ENCODE measurements around the gene SHOC2. TPM values are rescaled to one million over a fixed set of nuclear protein-coding genes. Genes with fewer than 3 reads are reported as not detected.
"Not testable (repeated sequence)": the region's sequence is repeated elsewhere in the genome, so short reads cannot be mapped to it uniquely, and the experiment has no call there.

SHOC2 gene
- total RNA-seq, 2 experiments from 2014 or later, result 40.0 to 43.2 TPM

- Mint-ChIP-seq H3K9me3 (ENCODE audit: insufficient read depth) (no peaks in the 10 kb centered on the region), H3K27ac (no peak overlapping the region)
Observed at GRCh38 chr10:110901954-110902819, 17.2 kb upstream of the SHOC2 start.

DNA sequence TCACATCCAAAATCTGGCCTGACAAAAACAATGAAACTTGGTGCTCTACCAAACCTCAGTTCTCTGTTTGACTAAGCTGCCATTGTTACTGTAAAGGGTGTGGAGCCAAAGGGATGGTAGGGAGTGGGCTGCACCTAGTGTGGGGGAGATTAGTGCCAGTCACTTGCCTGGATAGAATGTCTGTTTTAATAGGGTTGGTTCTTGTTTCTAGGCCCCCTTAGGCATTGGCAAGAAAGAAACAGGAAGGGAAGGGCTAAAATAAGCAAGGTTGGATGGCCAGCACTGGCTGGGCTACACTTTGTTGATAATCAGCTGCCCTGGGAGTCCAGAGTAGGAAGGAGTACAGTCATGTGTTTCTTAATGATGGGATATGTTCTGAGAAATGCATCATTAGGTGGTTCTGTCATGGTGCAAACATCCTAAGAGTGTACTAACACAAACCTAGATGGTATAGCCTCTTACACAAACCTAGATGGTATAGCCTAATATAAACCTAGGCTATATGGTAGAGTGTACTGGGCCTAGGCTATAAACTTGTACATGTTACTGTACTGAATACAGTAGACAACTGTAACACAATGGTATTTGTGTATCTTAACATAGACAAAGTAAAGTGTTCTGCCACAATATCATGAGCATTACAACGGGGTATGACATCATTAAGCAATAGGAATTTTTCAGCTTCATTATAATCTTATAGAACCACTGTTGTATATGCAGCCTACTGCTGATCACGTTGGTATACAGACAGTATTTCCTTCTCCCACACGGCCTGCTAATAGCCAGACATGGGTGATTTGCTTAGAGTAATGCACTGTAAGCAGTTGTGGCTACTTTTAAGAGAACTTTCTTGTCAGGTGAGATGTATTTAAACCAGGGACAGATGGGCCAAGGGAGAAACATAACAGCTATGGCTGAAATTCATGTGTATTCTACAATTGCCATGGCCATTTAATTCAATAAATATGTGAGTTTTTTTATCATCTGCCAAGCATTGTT is 15.8 kb upstream of the SHOC2 start:
- H3K36me3 Mint-ChIP-seq (ENCODE audit: low read depth), result peaks cover 34% of the 10 kb centered on the region
- CTCF ChIA-PET, result interaction anchor here (1.1 to 3.3 kb wide), 6 partner anchors 9 to 355 kb away, joined by 3 to 10 read pairs (median 4); no protein-coding TSS in a partner anchor

More at GRCh38 chr10:110901954-110902819, 17.2 kb upstream of the SHOC2 start:
- Mint-ChIP-seq H3K4me3 (no peak overlapping the region), H3K27me3 (ENCODE audit: low read depth) (no peaks in the 10 kb centered on the region), H3K36me3 (ENCODE audit: low read depth) (peaks cover 44% of the 10 kb centered on the region), H3K4me1 (ENCODE audit: low read depth) (peaks cover 23% of the 10 kb centered on the region)
- CTCF ChIA-PET, result interaction anchor here (1.1 to 3.3 kb wide), 7 partner anchors 9 to 353 kb away, joined by 3 to 10 read pairs (median 6); no protein-coding TSS in a partner anchor
- POLR2A ChIA-PET, result interaction anchor here (0.7 to 2.7 kb wide), 4 partner anchors 8 to 128 kb away, joined by 3 to 12 read pairs (median 6); no protein-coding TSS in a partner anchor
- ATAC-seq, result no peak
- no peak for DNase-seq

GRCh38 chr10:110910138-110910537 is 9.3 kb upstream of the SHOC2 start:
- Mint-ChIP-seq H3K27ac (no peak overlapping the region), H3K36me3 (ENCODE audit: low read depth) (peaks cover 8% of the 10 kb centered on the region), H3K9me3 (ENCODE audit: insufficient read depth) (no peaks in the 10 kb centered on the region), H3K4me3 (no peak overlapping the region), H3K27me3 (ENCODE audit: low read depth) (no peaks in the 10 kb centered on the region), H3K4me1 (ENCODE audit: low read depth) (no peaks in the 10 kb centered on the region)
- CTCF ChIA-PET, result interaction anchor here (0.6 to 1.5 kb wide), 3 partner anchors 11 to 107 kb away, joined by 3 to 6 read pairs (median 3); no protein-coding TSS in a partner anchor
- ATAC-seq, result no peak
- DNase-seq, result no peak
- POLR2A ChIA-PET, result interaction anchor here (0.7 to 2.9 kb wide), 4 partner anchors 8 to 39 kb away, joined by 3 to 7 read pairs (median 4); partner anchors contain the start of genes BBIP1, PDCD4 and SHOC2

More for the DNA sequence above, 15.8 kb upstream of the SHOC2 start:
- POLR2A ChIA-PET, result interaction anchor here (1.3 to 2.7 kb wide), 2 partner anchors 14 to 15 kb away, joined by 4 to 12 read pairs; partner anchors contain the start of gene BBIP1
- Mint-ChIP-seq H3K27ac (peak overlapping the region; percentile 4), H3K4me3 (no peak overlapping the region), H3K9me3 (ENCODE audit: insufficient read depth) (no peaks in the 10 kb centered on the region), H3K27me3 (ENCODE audit: low read depth) (no peaks in the 10 kb centered on the region), H3K4me1 (ENCODE audit: low read depth) (peaks cover 23% of the 10 kb centered on the region)
- ATAC-seq, result no peak
- no peak for DNase-seq

DNA sequence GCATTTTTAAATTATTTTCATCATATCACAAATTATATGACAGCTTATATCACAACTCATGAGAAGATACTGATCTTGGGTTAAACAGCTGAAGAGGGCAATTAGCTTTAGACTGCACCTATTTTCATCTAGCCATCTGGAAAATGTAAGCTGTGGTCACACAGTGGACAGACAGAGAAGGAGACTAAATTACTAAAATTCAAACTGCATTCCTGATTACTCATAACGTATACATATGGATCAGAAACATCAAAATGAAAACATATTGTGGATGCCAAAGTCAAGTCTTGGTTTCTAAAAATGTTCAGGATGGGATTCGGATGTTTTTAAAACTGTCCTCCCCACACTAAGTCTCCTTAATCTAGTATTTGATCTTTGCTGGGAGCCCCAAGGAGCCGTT is 7.0 kb upstream of the SHOC2 start:
- peaks cover 16% of the 10 kb centered on the region for H3K36me3 Mint-ChIP-seq (ENCODE audit: low read depth)
- H3K27ac Mint-ChIP-seq, result no peak overlapping the region
- ATAC-seq (no peak), DNase-seq (no peak)
- H3K27me3 Mint-ChIP-seq (ENCODE audit: low read depth), result no peaks in the 10 kb centered on the region
- ChIA-PET POLR2A (interaction anchor here (1.2 kb wide), 1 partner anchor 10 kb away, joined by 3 read pairs; no protein-coding TSS in a partner anchor), CTCF (interaction anchor here (0.6 to 2.5 kb wide), 6 partner anchors 9 to 279 kb away, joined by 3 to 10 read pairs (median 4); no protein-coding TSS in a partner anchor)
- H3K4me3 Mint-ChIP-seq, result no peak overlapping the region
- no peaks in the 10 kb centered on the region for H3K9me3 Mint-ChIP-seq (ENCODE audit: insufficient read depth)
- peaks cover 11% of the 10 kb centered on the region for H3K4me1 Mint-ChIP-seq (ENCODE audit: low read depth)

GRCh38 chr10:110914431-110914830 is 5.0 kb upstream of the SHOC2 start:
- ChIA-PET POLR2A (no interaction called here), CTCF (interaction anchor here (0.8 to 2.5 kb wide), 3 partner anchors 11 to 315 kb away, joined by 3 to 10 read pairs (median 3); no protein-coding TSS in a partner anchor)
- Mint-ChIP-seq H3K27ac (no peak overlapping the region), H3K36me3 (ENCODE audit: low read depth) (peaks cover 15% of the 10 kb centered on the region), H3K4me3 (no peak overlapping the region), H3K4me1 (ENCODE audit: low read depth) (peaks cover 19% of the 10 kb centered on the region), H3K27me3 (ENCODE audit: low read depth) (no peaks in the 10 kb centered on the region), H3K9me3 (ENCODE audit: insufficient read depth) (no peaks in the 10 kb centered on the region)
- no peak for DNase-seq
- ATAC-seq, result no peak

DNA sequence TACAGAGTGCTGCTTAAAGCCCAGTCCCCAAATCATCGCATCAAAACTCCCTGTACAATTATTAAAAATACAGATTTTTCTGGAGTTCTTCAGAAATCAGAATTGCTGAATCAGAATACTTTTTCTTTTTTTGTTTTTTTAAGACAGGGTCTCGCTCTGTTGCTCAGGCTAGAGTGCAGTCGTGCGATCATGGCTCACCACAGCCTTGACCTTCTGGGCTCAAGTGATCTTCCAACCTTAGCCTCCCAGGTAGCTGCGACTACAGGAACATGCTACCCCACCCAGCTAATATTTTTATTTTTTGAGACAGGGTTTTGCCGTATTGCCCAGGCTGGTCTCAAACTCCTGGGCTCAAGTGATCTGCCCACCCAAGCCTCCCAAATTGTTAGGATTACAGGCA is 4.4 kb upstream of the SHOC2 start:
- DNase-seq, result no peak
- Mint-ChIP-seq H3K4me1 (ENCODE audit: low read depth) (peaks cover 19% of the 10 kb centered on the region), H3K4me3 (no peak overlapping the region), H3K36me3 (ENCODE audit: low read depth) (peaks cover 15% of the 10 kb centered on the region), H3K9me3 (ENCODE audit: insufficient read depth) (no peaks in the 10 kb centered on the region), H3K27me3 (ENCODE audit: low read depth) (no peaks in the 10 kb centered on the region), H3K27ac (no peak overlapping the region)
- POLR2A ChIA-PET, result no interaction called here
- CTCF ChIA-PET, result no interaction called here
- ATAC-seq, result no peak

GRCh38 chr10:110915600-110915999 is 3.8 kb upstream of the SHOC2 start:
- H3K27ac Mint-ChIP-seq; CTCF ChIA-PET; ATAC-seq; H3K27me3 Mint-ChIP-seq (ENCODE audit: low read depth); H3K4me3 Mint-ChIP-seq; H3K9me3 Mint-ChIP-seq (ENCODE audit: insufficient read depth); DNase-seq; POLR2A ChIA-PET: not testable (repeated sequence)
- Mint-ChIP-seq H3K4me1 (ENCODE audit: low read depth) (peaks cover 19% of the 10 kb centered on the region), H3K36me3 (ENCODE audit: low read depth) (peaks cover 13% of the 10 kb centered on the region)

DNA sequence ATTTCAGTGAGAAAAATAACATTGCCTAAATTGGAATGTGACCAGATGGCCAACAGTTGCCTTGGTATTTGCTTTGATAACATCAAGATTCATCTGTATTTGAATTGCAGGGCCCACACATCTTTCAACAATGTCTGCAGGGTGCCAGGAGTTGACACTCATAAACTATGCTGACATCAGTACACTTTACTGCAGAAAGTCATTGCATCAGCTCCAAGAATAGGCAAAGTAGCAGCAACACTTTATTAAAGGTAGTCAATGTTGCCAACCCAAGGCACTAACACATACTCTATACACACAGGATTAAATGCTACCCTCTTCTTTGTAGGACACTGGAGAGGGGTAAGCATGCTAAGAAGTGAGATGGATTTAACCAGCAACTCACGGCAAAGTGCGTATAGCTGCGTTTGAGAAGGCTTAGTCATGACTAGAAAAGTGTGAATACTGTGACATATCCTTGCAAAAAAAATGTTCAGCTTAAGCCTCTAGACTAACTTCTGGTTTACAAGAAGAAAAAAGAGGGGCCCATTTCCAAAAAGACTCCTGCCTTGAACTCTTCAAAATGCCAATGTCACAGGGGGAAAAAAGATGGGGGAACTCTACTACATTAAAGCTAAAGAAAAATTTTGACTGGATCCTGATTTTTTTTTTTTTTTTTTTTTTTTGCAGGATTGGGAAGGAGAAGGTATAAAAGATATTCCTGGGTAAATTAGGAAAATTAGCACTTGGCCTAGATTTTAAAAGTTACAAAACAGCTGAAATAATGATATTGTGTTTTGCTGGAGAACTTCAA is 2.7 kb upstream of the SHOC2 start:
- Mint-ChIP-seq H3K36me3 (ENCODE audit: low read depth) (peaks cover 10% of the 10 kb centered on the region), H3K4me1 (ENCODE audit: low read depth) (peaks cover 25% of the 10 kb centered on the region), H3K27ac (no peak overlapping the region), H3K27me3 (ENCODE audit: low read depth) (no peaks in the 10 kb centered on the region), H3K9me3 (ENCODE audit: insufficient read depth) (no peaks in the 10 kb centered on the region), H3K4me3 (peak overlapping the region; percentile 20)
- ChIA-PET POLR2A (interaction anchor here (0.5 to 2.2 kb wide), 2 partner anchors 14 to 347 kb away, joined by 3 to 12 read pairs; no protein-coding TSS in a partner anchor), CTCF (interaction anchor here (0.8 to 2.2 kb wide), 8 partner anchors 13 to 290 kb away, joined by 3 to 10 read pairs (median 4); no protein-coding TSS in a partner anchor)
- no peak for ATAC-seq
- no peak for DNase-seq

DNA sequence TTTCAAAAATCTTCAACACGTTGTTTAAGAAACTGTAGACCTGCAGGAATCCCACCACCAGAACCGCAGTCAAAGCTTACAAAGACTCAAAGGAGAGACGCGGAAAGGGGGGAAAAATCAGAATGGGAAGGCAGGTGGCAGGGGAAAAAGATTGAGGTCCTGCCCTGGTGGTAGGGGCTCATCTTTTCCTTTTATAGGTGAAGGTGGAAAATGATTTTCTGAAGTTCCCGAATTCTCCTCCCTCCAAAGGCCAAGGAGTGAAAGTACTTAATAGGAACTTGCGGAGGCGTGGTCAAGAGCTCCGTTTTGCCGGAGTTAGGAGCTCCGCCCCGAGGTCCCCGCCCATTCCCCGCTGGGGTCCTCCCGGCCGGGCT is 1.1 kb upstream of the SHOC2 start:
- Mint-ChIP-seq H3K4me1 (ENCODE audit: low read depth) (peaks cover 32% of the 10 kb centered on the region), H3K4me3 (peak overlapping the region; percentile 89), H3K9me3 (ENCODE audit: insufficient read depth) (no peaks in the 10 kb centered on the region), H3K27me3 (ENCODE audit: low read depth) (no peaks in the 10 kb centered on the region), H3K36me3 (ENCODE audit: low read depth) (peaks cover 9% of the 10 kb centered on the region), H3K27ac (peak overlapping the region; percentile 99)
- DNase-seq (peak; percentile 92), ATAC-seq (no peak)
- ChIA-PET CTCF (interaction anchor here (0.8 to 2.2 kb wide), 15 partner anchors 9 to 306 kb away, joined by 3 to 10 read pairs (median 4); no protein-coding TSS in a partner anchor), POLR2A (interaction anchor here (0.6 to 2.2 kb wide), 9 partner anchors 8 to 245 kb away, joined by 3 to 12 read pairs (median 4); partner anchors contain the start of gene ADRA2A)

- H3K4me3 Mint-ChIP-seq, result peak within 1 kb of the TSS; percentile 89
- ATAC-seq, result peak; percentile 95
- no peak for DNase-seq
- peaks cover 9% of the 10 kb centered on the region for H3K36me3 Mint-ChIP-seq (ENCODE audit: low read depth)
- H3K27me3 Mint-ChIP-seq (ENCODE audit: low read depth), result no peaks in the 10 kb centered on the region
- CTCF ChIA-PET, result interaction anchor here (0.6 to 2.2 kb wide), 18 partner anchors 9 to 307 kb away, joined by 3 to 10 read pairs (median 4); no protein-coding TSS in a partner anchor
- H3K27ac Mint-ChIP-seq, result peak within 1 kb of the TSS; percentile 99
- no peaks in the 10 kb centered on the region for H3K9me3 Mint-ChIP-seq (ENCODE audit: insufficient read depth)
- H3K4me1 Mint-ChIP-seq (ENCODE audit: low read depth), result peaks cover 36% of the 10 kb centered on the region
- POLR2A ChIA-PET, result interaction anchor here (0.6 to 2.2 kb wide), 17 partner anchors 8 to 246 kb away, joined by 3 to 12 read pairs (median 4); partner anchors contain the start of genes ADRA2A and PDCD4
Observed at GRCh38 chr10:110918643-110919348, 608 bp upstream of the SHOC2 start, which contains the start of gene BBIP1. BBIP1 (minus strand) TSS chr10:110919180; CDS start chr10:110918157, 1,023 bp downstream.

Measured in activated CD8-positive, alpha-beta T cell treated with anti-CD3 and anti-CD28 coated beads, Interleukin-2, amount 10 ng/mL, durations not matched to agents 7 days and 5 days (primary cell).